DND-41 (cell line): Measurements from ENCODE around the gene RPL7A.
"Not testable (repeated sequence)": the region's sequence is repeated elsewhere in the genome, so short reads cannot be mapped to it uniquely, and the experiment has no call there.

Experiments
- CTCF ChIP-seq: IDR thresholded peaks from 2 replicates; pipeline ENCODE4 v1.5.1; 2012; ENCODE audit warnings: borderline replicate concordance, low read length, moderate library complexity, mild to moderate bottlenecking; ENCODE audit not compliant: poor library complexity, severe bottlenecking; ENCODE audit errors: extremely low read depth
- EZH2 ChIP-seq: IDR thresholded peaks from 3 replicates; pipeline ENCODE4 v1.6.1; 2012; ENCODE audit warnings: borderline replicate concordance, low read depth, mild to moderate bottlenecking, moderate library complexity, low read length, inconsistent platforms; ENCODE audit not compliant: severe bottlenecking

GRCh38 chr9:133334888-133335287 is 13.1 kb upstream of the RPL7A start:
- TF ChIP-seq CTCF, EZH2: not testable (repeated sequence)
